ENCODE data around the gene PITHD1. TPM values are rescaled to one million over a fixed set of nuclear protein-coding genes. Genes with fewer than 3 reads are reported as not detected.

Gene PITHD1
- polyA plus RNA-seq, 2 of the 4 experiments (the other 2 are of a cell fraction): 25.4 to 41.0 TPM

DNA sequence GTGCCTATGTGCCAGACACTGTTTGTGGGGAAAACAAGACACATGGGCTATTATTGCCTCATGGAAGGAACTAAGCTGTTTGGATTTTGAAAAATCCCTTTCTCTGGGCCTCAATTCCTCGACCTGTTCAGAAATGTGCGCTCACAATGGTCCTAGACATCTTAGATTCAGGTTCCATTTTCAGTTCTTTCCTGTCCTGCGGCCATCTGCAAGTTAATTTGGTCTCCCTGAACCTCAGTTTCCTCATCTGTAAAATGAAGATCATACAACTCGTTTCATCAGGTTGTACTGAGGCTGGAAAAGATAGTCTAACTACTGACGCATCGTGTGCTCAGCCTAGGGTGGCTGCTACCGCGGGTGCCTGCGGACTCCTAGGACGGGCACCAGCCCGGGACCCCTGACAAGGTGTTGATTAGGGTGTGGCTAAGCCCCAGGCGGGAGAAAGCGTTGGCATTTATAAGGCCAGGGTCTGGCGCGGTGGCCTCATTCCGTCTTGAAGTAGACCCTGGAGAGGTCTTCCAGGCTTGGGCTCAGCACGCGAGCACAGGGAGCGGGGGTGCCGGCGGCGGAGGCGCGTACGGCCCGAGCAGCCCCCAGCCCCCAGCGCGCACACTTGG, 35.4 kb upstream of the PITHD1 start:
- Histone ChIP-seq H3K4me2 (peak overlapping the region; percentile 85), H3K9me3 (no peaks in the 10 kb centered on the region), H3K4me1 (peaks cover 19% of the 10 kb centered on the region), H3K27ac (peak overlapping the region; percentile 94 to 96), H3K4me3 (peak overlapping the region; percentile 93)
- 60% methylated on average over 11 of the region's 28 CpGs for WGBS (ENCODE audit: missing lambda C conversion rate)
- DNase-seq (ENCODE audit: low read depth in 1 of 2, low spot score in 1 of 2) (peak in 1 of 2 experiments; percentile 11), FAIRE-seq (no peak), ATAC-seq (peak; percentile 48 to 60; a peak in 5 of 6 replicates)
- TF ChIP-seq FOXS1 (CRISPR knock-in tag; IDR thresholded peaks at IDR 0.05) (no peak), KDM1A (IDR thresholded peaks at IDR 0.05; ENCODE audit: low read depth) (no peak), ZSCAN20 (CRISPR knock-in tag; IDR thresholded peaks at IDR 0.05) (no peak), SMC3 (IDR thresholded peaks at IDR 0.05) (no peak), ZFP36 (IDR thresholded peaks at IDR 0.05; ENCODE audit: borderline replicate concordance, partially characterized antibody) (no peak)
- ChIA-PET POLR2A (interaction anchor here (0.7 to 1.4 kb wide), 5 partner anchors 10 to 186 kb away, joined by 3 to 7 read pairs (median 4); partner anchors contain the start of gene PITHD1), CTCF (interaction anchor here (1.2 kb wide), 1 partner anchor 11 kb away, joined by 4 read pairs; no protein-coding TSS in a partner anchor)

DNA sequence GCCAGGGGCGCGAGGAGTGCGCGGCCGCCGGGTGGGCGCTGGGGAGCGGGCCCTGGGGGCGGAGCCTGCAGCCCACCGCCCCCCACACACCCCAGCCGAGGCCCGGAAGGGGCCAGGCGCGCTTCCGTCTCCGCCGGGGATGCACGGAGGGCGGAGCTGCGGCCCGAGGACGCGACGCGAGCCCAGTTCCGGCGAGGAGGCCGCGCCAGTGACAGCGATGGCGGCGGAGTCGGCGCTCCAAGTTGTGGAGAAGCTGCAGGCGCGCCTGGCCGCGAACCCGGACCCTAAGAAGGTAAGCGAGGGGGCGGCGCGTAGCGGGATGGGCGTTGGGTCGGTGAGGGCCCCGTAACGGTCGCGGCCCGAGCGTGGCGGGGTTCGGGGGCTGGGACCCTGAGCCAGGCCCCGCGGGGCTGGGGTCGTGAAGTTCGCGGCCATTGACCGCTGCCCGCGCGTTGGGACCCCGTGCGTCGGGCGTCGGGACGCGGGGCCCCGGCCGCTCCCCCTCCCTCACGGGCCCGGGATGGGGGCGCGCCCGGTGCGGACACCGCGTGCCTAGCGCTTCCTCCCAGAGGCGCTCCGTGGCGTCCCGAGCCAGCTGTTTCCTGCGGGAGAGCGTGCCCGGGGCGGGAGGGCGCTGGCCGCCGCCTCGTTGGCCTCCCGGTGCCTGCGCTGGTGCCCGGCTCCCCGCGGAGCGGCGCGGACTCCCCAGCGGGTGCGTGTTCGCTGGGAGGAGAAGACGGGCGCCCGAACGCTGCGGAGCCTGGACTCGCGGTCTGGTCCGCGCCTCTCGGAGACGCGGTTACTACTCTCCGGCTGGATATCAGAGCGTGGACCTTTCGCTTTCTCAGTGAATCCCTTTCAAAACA, 34.7 kb upstream of the PITHD1 start, which contains the start of gene ELOA:
Gene ELOA (plus strand): TSS at position 185 of the 866 bp plus-strand sequence. CDS start 33 bp downstream, at position 218.
- peak; percentile 91 to 97 for ATAC-seq
- H3K4me3 ChIP-seq: peak within 1 kb of the TSS; percentile 93

GRCh38 chr1:23745515-23745914, 32.7 kb upstream of the PITHD1 start:
- H3K4me2 ChIP-seq: peak overlapping the region; percentile 85
- WGBS (ENCODE audit: missing lambda C conversion rate): 44% methylated on average over 1 of the region's 1 CpG
- 0 out of 3 replicates have a peak overlapping the region, but pooled peaks have one; percentile 93 for H3K4me3 ChIP-seq
- no peak for FAIRE-seq
- DNase-seq (ENCODE audit: low read depth in 1 of 2, low spot score in 1 of 2): peak; percentile 63 to 74
- peak; percentile 80 for TF ChIP-seq MAFK (IDR thresholded peaks at IDR 0.05; ENCODE audit: partially characterized antibody)
- TF ChIP-seq SREBF2 (IDR thresholded peaks at IDR 0.05): no peak
- TF ChIP-seq, protein P1, sequence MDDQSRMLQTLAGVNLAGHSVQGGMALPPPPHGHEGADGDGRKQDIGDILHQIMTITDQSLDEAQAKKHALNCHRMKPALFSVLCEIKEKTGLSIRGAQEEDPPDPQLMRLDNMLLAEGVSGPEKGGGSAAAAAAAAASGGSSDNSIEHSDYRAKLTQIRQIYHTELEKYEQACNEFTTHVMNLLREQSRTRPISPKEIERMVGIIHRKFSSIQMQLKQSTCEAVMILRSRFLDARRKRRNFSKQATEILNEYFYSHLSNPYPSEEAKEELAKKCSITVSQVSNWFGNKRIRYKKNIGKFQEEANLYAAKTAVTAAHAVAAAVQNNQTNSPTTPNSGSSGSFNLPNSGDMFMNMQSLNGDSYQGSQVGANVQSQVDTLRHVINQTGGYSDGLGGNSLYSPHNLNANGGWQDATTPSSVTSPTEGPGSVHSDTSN (IDR thresholded peaks at IDR 0.05): no peak
- no peaks in the 10 kb centered on the region for H3K9me3 ChIP-seq
- CTCF ChIA-PET: interaction anchor here (0.7 to 1.3 kb wide), 6 partner anchors 9 to 130 kb away, joined by 3 to 6 read pairs (median 3); no protein-coding TSS in a partner anchor
- H3K27ac ChIP-seq: no peak overlapping the region
- H3K4me1 ChIP-seq: peaks cover 19% of the 10 kb centered on the region
- ATAC-seq: peak in 1 of 2 experiments; percentile 57; a peak in 3 of 6 replicates
- POLR2A ChIA-PET: interaction anchor here (0.7 to 1.0 kb wide), 3 partner anchors 33 to 54 kb away, joined by 3 to 7 read pairs (median 4); partner anchors contain the start of genes PITHD1 and RPL11

More for the DNA sequence above, 34.7 kb upstream of the PITHD1 start, which contains the start of gene ELOA:
- Histone ChIP-seq H3K27ac (peak within 1 kb of the TSS; percentile 94 to 96), H3K4me1 (peaks cover 19% of the 10 kb centered on the region), H3K4me2 (peak within 1 kb of the TSS; percentile 85), H3K9me3 (no peaks in the 10 kb centered on the region)
- ChIA-PET CTCF (interaction anchor here (0.6 to 1.4 kb wide), 5 partner anchors 10 to 662 kb away, joined by 3 to 5 read pairs (median 4); no protein-coding TSS in a partner anchor), POLR2A (interaction anchor here (0.6 to 1.4 kb wide), 9 partner anchors 10 to 187 kb away, joined by 3 to 7 read pairs (median 4); partner anchors contain the start of genes PITHD1 and RPL11)
- DNase-seq (ENCODE audit: low read depth in 1 of 2, low spot score in 1 of 2) (peak; percentile 64 to 65), FAIRE-seq (no peak)
- TF ChIP-seq, protein P2, sequence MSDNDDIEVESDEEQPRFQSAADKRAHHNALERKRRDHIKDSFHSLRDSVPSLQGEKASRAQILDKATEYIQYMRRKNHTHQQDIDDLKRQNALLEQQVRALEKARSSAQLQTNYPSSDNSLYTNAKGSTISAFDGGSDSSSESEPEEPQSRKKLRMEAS (IDR thresholded peaks at IDR 0.05): peak; percentile 25; the same call in 1 of the 2 replicates
- no peak for TF ChIP-seq CHD2 (IDR thresholded peaks at IDR 0.05; ENCODE audit: low read length, partially characterized antibody)
- peak; percentile 64; the same call in 1 of the 2 replicates for TF ChIP-seq PHF8 (IDR thresholded peaks at IDR 0.05; ENCODE audit: borderline replicate concordance, low read depth)
- peak in 1 of 2 experiments; percentile 76; a peak in 2 of 5 replicates for TF ChIP-seq JUN (IDR thresholded peaks at IDR 0.05)
- TF ChIP-seq POLR2A (IDR thresholded peaks at IDR 0.05; ENCODE audit: low read length): peak; percentile 66
- TF ChIP-seq, protein P3, sequence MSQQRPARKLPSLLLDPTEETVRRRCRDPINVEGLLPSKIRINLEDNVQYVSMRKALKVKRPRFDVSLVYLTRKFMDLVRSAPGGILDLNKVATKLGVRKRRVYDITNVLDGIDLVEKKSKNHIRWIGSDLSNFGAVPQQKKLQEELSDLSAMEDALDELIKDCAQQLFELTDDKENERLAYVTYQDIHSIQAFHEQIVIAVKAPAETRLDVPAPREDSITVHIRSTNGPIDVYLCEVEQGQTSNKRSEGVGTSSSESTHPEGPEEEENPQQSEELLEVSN (IDR thresholded peaks at IDR 0.05; ENCODE audit: borderline replicate concordance, low read depth): no peak
- TF ChIP-seq POLR2AphosphoS2 (conservative IDR thresholded peaks at IDR 0.05; ENCODE audit: low read length): no peak
- no peak for TF ChIP-seq ESRRA (IDR thresholded peaks at IDR 0.05; ENCODE audit: borderline replicate concordance, low read length)
- TF ChIP-seq SREBF2 (IDR thresholded peaks at IDR 0.05): no peak
- TF ChIP-seq ZNF302 (CRISPR knock-in tag; IDR thresholded peaks at IDR 0.05): no peak
- no peak for TF ChIP-seq ZFP36 (IDR thresholded peaks at IDR 0.05; ENCODE audit: borderline replicate concordance, partially characterized antibody)
- TF ChIP-seq GATA3 (IDR thresholded peaks at IDR 0.05; ENCODE audit: borderline replicate concordance): no peak
- TF ChIP-seq NR3C1 (IDR thresholded peaks at IDR 0.05): no peak
- 0 out of 3 replicates have a peak, but pooled peaks have one; percentile 44 for TF ChIP-seq BCL3 (IDR thresholded peaks at IDR 0.05)
- TF ChIP-seq CHD4 (IDR thresholded peaks at IDR 0.05; ENCODE audit: borderline replicate concordance): no peak
- TF ChIP-seq ZSCAN20 (CRISPR knock-in tag; IDR thresholded peaks at IDR 0.05): no peak
- TF ChIP-seq KDM5A (IDR thresholded peaks at IDR 0.05): peak; percentile 84
- TF ChIP-seq FOSL2 (IDR thresholded peaks at IDR 0.05): no peak
- no peak for TF ChIP-seq FOSL2 (CRISPR knock-in tag; IDR thresholded peaks at IDR 0.05)
- TF ChIP-seq MAFK (IDR thresholded peaks at IDR 0.05; ENCODE audit: partially characterized antibody): no peak
- WGBS (ENCODE audit: missing lambda C conversion rate): 0% methylated on average over 1 of the region's 119 CpGs
